ENCODE results near the gene EML1. TPM values are rescaled to one million over a fixed set of nuclear protein-coding genes. Genes with fewer than 3 reads are reported as not detected.

The EML1 gene
- total RNA-seq, 4 donors from 2014 or later = 11.0 to 57.5 (median 24.5) TPM

- TF ChIP-seq, protein P1, sequence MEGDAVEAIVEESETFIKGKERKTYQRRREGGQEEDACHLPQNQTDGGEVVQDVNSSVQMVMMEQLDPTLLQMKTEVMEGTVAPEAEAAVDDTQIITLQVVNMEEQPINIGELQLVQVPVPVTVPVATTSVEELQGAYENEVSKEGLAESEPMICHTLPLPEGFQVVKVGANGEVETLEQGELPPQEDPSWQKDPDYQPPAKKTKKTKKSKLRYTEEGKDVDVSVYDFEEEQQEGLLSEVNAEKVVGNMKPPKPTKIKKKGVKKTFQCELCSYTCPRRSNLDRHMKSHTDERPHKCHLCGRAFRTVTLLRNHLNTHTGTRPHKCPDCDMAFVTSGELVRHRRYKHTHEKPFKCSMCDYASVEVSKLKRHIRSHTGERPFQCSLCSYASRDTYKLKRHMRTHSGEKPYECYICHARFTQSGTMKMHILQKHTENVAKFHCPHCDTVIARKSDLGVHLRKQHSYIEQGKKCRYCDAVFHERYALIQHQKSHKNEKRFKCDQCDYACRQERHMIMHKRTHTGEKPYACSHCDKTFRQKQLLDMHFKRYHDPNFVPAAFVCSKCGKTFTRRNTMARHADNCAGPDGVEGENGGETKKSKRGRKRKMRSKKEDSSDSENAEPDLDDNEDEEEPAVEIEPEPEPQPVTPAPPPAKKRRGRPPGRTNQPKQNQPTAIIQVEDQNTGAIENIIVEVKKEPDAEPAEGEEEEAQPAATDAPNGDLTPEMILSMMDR (IDR thresholded peaks at IDR 0.05; ENCODE audit: low read depth) = no peak
These were observed 138.1 kb downstream of the EML1 start for GRCh38 chr14:99931308-99931707.

GRCh38 chr14:99936056-99936455 lies 142.8 kb downstream of the EML1 start:
- TF ChIP-seq, protein P1 (IDR thresholded peaks at IDR 0.05; ENCODE audit: low read depth) = no peak

DNA sequence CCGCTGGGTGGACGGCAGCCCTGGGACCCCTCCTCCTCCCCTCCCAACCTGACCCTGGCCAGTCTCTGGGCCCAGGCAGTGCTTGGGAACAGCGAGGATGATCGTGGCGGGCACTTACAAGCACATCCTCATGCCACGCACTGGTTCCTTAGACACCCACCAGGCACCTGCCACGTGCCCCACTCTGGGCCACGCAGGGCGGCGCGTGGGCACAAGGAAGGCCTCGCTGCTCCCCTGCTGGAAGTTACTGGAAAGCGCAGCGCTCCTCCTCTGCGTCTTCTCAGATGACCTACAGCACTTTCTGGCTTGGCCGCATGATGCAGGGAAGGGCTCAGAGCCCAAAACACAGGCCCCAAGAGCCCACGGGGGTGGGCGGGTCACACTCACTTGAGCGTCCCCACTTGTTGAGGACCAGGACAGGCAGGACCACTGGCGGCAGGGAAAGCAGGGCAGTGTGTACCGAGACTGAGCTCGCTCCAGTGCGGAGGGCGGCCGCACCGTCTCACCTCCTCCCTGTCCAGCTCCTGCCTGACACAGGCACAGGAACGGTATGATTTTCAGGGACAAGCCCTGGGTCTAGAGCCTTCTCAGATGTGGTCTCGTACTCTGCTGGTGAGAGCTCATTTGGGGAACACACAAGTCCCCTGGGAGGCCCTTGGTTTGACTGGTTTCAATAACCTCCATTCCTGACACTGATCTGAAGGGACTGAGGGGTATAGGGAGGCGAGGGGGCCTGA lies 143.7 kb downstream of the EML1 start:
- TF ChIP-seq, protein P1 (IDR thresholded peaks at IDR 0.05; ENCODE audit: low read depth) = no peak

DNA sequence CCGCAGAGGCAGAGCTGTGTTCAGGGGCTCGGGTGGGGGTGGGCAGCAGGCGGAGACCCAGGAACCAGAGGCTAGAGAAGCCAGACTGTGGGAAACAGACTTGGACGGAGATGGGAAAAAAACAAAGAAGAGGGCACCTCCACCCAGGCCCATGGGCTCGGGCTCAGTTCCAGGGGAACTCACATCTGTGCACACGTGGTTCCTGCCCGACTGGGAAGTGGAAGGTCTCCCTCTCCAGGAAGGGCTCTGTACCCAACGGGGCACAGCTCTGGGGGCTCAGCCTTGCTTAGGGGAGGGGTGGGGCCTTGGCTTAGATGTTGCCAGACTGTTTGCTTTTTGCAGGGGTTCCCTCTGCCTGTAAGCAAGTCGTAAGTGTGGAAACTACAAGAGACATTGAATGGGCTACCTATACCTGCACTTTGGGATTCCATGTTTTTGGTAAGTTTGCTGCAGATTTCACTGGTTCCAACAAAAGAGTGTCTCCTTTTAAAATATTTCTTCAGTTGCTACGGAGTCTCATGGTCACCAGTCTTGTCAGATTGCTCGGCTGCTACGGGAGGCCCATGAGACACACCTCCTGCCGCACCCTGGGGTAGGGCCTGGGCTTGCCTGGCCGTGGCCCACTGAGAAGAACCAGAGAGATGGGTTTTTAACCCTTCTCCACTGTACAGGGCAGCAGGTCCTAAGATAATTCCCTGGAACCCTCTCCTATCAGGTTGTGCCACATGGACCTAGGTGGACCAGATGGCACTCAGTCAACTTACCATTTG lies 144.4 kb downstream of the EML1 start:
- TF ChIP-seq, protein P1 (IDR thresholded peaks at IDR 0.05; ENCODE audit: low read depth) = no peak

DNA sequence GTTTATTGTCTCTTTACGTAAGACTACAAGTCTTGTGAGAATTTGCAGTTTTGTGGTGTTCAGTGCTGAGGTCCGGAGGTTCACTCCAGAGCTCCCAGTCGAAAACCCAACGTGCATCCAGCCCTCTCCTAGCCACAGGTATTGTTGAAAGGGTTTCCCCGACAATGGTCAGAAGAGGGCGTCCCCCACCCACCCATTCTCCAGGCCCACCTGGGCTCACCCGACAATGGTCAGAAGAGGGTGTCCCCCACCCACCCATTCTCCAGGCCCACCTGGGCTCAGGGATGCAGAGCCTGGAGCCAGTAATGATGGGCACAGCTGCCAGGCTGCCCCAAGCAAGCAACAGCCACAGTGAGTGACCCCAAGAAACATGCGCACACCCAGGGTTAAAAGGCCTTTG lies 145.2 kb downstream of the EML1 start:
- TF ChIP-seq, protein P1 (IDR thresholded peaks at IDR 0.05; ENCODE audit: low read depth) = no peak

DNA sequence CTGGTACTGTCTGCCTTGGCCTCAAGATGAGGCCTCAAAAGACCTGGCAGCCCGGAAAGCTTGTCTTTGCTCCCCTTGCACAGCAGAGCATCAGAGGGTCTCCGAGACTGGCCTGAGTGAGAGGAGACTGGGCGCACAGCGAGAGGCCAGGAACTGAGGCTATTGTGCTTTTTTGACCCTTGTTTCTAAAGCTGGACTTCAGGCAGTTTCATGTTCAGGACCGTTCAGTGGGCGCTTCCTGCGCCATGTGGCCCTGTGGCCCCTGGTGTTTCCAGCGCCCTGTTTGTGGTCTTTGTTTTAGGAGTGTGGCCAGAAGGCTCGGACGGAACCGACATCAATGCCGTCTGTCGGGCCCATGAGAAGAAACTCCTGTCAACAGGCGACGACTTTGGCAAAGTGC lies 145.7 kb downstream of the EML1 start:
- TF ChIP-seq, protein P1 (IDR thresholded peaks at IDR 0.05; ENCODE audit: low read depth) = no peak

- TF ChIP-seq, protein P1 (IDR thresholded peaks at IDR 0.05; ENCODE audit: low read depth) = no peak
These were observed 146.2 kb downstream of the EML1 start for GRCh38 chr14:99939421-99939820.

Data from subcutaneous adipose tissue (tissue), 4 donors.